PFSK-1 (cell line): ENCODE data around the gene UGT1A1.

Experiments
- FOXP2 ChIP-seq: optimal IDR thresholded peaks from 2 replicates; pipeline ENCODE3; 2011; ENCODE audit warnings: borderline replicate concordance, control low read depth, inconsistent platforms; ENCODE audit not compliant: insufficient read depth; ENCODE audit errors: extremely low read length, extremely low read depth
- POLR2AphosphoS5 ChIP-seq: IDR thresholded peaks from 2 replicates; pipeline ENCODE4 v1.6.1; 2012; ENCODE audit warnings: low read depth, mild to moderate bottlenecking, control low read depth, low read length, moderate library complexity
- REST ChIP-seq, 2 experiments: IDR thresholded peaks; 2 replicates each; pipeline versions ENCODE4 v1.6.1 to v1.8.0; 2011 to 2012; ENCODE audit warnings: low read depth in 2 of 2, low read length in 2 of 2, control low read depth in 1 of 2, inconsistent platforms in 1 of 2, mild to moderate bottlenecking in 1 of 2, moderate library complexity in 1 of 2; ENCODE audit not compliant: insufficient read depth in 1 of 2
- SIN3A ChIP-seq: IDR thresholded peaks from 2 replicates; pipeline ENCODE4 v1.6.1; 2012; ENCODE audit warnings: mild to moderate bottlenecking, low read length, moderate library complexity, borderline replicate concordance; ENCODE audit not compliant: insufficient read depth
- TAF1 ChIP-seq: IDR thresholded peaks from 2 replicates; pipeline ENCODE4 v1.6.1; 2012; ENCODE audit warnings: low read length, control low read depth, borderline replicate concordance; ENCODE audit not compliant: insufficient read depth

Gene UGT1A1

GRCh38 chr2:233815861-233816260 is 55.8 kb downstream of the UGT1A1 start:
- TF ChIP-seq TAF1 (no peak), POLR2AphosphoS5 (no peak), SIN3A (no peak), REST (IDR thresholded peaks at IDR 0.05; ENCODE audit: insufficient read depth in 1 of 2, low read depth in 2 of 2, low read length in 2 of 2) (no peak), FOXP2 (no peak)

- TF ChIP-seq TAF1, result no peak
Observed at GRCh38 chr2:233816334-233816733, 56.3 kb downstream of the UGT1A1 start.

GRCh38 chr2:233816771-233817170 is 56.7 kb downstream of the UGT1A1 start:
- no peak for TF ChIP-seq FOXP2
- TF ChIP-seq TAF1, result no peak
- TF ChIP-seq SIN3A, result no peak
- TF ChIP-seq POLR2AphosphoS5, result no peak
- TF ChIP-seq REST (IDR thresholded peaks at IDR 0.05; ENCODE audit: insufficient read depth in 1 of 2, low read depth in 2 of 2, low read length in 2 of 2), result no peak

- no peak for TF ChIP-seq TAF1
- TF ChIP-seq SIN3A, result no peak
- TF ChIP-seq POLR2AphosphoS5, result no peak
- TF ChIP-seq REST (IDR thresholded peaks at IDR 0.05; ENCODE audit: insufficient read depth in 1 of 2, low read depth in 2 of 2, low read length in 2 of 2), result no peak
- TF ChIP-seq FOXP2, result no peak
Observed at GRCh38 chr2:233817361-233817911, 57.4 kb downstream of the UGT1A1 start.

- no peak for TF ChIP-seq REST (IDR thresholded peaks at IDR 0.05; ENCODE audit: insufficient read depth in 1 of 2, low read depth in 2 of 2, low read length in 2 of 2)
- TF ChIP-seq SIN3A, result no peak
- TF ChIP-seq TAF1, result no peak
- TF ChIP-seq POLR2AphosphoS5, result no peak
- no peak for TF ChIP-seq FOXP2
Observed at GRCh38 chr2:233817995-233818638, 58.0 kb downstream of the UGT1A1 start.
